HEK293 (cell line): ENCODE data around the gene KDM4C.

Experiments used
- CTCF ChIP-seq: fragments of 450-650 bp; formaldehyde crosslinking; IDR thresholded peaks from 2 replicates; pipeline ENCODE4 v1.5.1; 2016; ENCODE audit warnings: missing biosample characterization, missing genetic modification characterization
- ZSCAN23 ChIP-seq: fragments of 450-650 bp; formaldehyde crosslinking; IDR thresholded peaks from 2 replicates; pipeline ENCODE4 v1.5.1; 2016; ENCODE audit warnings: missing biosample characterization, missing genetic modification characterization

- no peak for TF ChIP-seq ZSCAN23 (tag by site-specific recombination)
- no peak for TF ChIP-seq CTCF (tag by site-specific recombination)
Measured at GRCh38 chr9:6931913-6932312, 174.1 kb downstream of the KDM4C start.
